Inferior parietal cortex (tissue), 1 donor: ENCODE data around the gene INO80C.

Experiments
- DNase-seq: peaks from one replicate; pipeline ENCODE4 v3.0.0-alpha.2; 2016; ENCODE audit errors: extremely low spot score

INO80C gene

DNA sequence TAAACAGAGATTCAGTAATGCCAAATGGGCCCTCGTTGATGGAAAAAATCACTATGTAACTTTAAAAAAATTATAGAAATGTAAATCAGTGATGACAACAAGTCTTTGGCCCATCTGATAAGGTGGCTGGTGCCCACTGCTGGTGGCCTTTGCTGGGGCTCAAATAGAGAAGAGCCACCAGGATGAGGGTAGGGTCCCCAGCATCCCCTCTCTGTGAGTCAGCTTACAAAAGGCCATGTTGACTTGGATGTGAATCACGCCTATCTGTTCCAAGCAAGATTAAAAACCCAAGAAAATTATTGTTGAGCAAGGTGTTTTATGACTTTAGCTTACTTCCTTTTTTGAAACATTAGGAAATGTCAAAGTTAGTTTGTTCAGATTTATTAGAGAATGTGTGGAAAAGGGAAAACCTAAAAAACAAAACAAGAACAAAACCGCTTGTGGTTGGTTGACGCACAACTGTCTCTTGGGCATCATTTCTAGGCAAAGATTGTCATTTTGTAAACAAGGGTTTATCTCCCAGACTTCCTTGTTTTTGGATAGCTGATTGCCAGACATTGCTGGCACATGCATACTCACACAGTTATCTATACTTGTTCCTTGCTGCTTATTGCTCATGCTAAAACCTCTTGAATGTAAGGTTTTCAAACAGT is 66.9 kb downstream of the INO80C start:
- no peak for DNase-seq

DNA sequence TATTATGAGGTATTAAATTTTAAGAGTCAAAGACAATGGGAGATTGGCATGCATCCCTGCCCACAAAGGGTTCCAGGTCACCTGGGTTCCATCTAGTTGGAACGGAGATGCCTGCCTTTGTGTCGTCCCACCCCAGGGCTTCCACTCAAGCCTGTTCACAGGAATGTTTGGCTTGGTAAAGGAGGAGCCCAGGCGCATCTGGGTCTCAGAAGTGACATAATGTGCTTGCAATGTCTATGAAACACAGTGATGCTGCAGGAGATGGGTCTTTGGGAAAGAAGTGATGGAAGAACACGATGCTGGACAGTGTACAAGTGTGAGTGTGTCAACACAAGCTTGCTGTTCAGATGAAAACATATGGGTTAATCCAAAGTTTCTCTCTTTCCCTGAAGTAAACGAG is 71.0 kb downstream of the INO80C start:
- no peak for DNase-seq

GRCh38 chr18:35424356-35424755 is 73.4 kb downstream of the INO80C start:
- DNase-seq = no peak

DNA sequence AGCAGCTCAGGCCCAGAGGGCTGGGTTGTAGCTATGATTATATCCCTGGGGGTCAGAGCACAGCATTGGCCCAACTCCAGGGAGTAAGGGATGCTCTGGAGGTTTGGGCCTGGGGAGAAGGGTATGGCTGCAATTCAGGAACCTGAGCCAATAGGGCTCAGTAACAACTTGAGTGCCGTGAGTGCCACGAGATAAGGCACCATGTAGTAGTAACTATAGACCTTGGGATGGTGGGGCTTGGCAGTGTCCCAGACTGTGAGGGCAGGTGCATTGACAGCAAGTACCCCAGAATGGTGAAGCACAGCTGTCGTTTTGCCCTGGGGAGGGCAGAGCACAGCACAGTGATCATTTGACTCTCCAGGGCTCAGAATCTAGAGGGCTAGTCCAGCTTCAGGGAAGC is 75.5 kb downstream of the INO80C start:
- DNase-seq = no peak

DNA sequence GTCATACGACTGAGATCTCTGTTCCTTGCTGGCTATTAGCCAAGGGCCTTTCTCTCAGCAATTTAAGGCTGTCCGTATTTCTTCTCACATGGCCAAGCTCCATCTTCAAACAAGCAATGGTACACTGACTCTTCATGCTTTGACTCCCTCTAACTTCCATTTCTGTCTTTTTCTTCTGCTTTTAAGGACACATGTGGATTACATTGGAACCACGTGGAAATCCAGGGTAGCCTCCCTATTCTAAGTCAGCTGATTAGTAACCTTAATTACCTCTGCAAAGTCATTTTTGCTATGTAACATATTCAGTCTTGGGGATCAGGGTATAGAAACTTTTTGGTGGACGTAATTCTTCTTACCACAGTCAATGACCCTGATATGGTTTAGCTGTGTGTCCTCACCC is 79.2 kb downstream of the INO80C start:
- no peak for DNase-seq
